HepG2 (cell line): ENCODE measurements around the gene SF3B6. TPM values are rescaled to one million over a fixed set of nuclear protein-coding genes. Genes with fewer than 3 reads are reported as not detected.

Experiments
- ARID3A ChIP-seq: IDR thresholded peaks from 2 replicates; pipeline ENCODE4 v1.6.1; 2012; ENCODE audit warnings: low read depth, low read length, improper control_type of control experiment
- CAMTA2 ChIP-seq: sonication (generic); formaldehyde crosslinking; IDR thresholded peaks from 2 replicates; pipeline ENCODE4 v1.4.0; 2020; ENCODE audit warnings: mild to moderate bottlenecking, missing genetic modification reagents, borderline replicate concordance
- CSRNP2 ChIP-seq: sonication (generic); formaldehyde crosslinking; conservative IDR thresholded peaks from 2 replicates; pipeline ENCODE4 v1.8.0; 2022; ENCODE audit warnings: low read depth, missing genetic modification reagents
- FOXO4 ChIP-seq: sonication (generic); formaldehyde crosslinking; conservative IDR thresholded peaks from 2 replicates; pipeline ENCODE4 v1.8.1; 2023; ENCODE audit warnings: missing genetic modification reagents
- GRHL1 ChIP-seq: sonication (generic); formaldehyde crosslinking; conservative IDR thresholded peaks from 2 replicates; pipeline ENCODE4 v1.8.0; 2022; ENCODE audit warnings: missing genetic modification reagents
- HMGA1 ChIP-seq: sonication (generic); formaldehyde crosslinking; conservative IDR thresholded peaks from 2 replicates; pipeline ENCODE4 v1.4.0; 2020; ENCODE audit warnings: missing genetic modification reagents
- HOXA3 ChIP-seq: sonication (generic); formaldehyde crosslinking; IDR thresholded peaks from 2 replicates; pipeline ENCODE4 v1.5.0; 2020; ENCODE audit warnings: missing genetic modification reagents
- IRF1 ChIP-seq: sonication (generic); formaldehyde crosslinking; IDR thresholded peaks from 2 replicates; pipeline ENCODE4 v1.4.0; 2020; ENCODE audit warnings: low read depth, mild to moderate bottlenecking, missing genetic modification reagents
- POGK ChIP-seq: sonication (generic); formaldehyde crosslinking; conservative IDR thresholded peaks from 2 replicates; pipeline ENCODE4 v1.8.0; 2022; ENCODE audit warnings: mild to moderate bottlenecking, moderate library complexity, missing genetic modification reagents
- RBFOX2 ChIP-seq: fragments of 200-400 bp; formaldehyde crosslinking; IDR thresholded peaks from 2 replicates; pipeline ENCODE4 v1.6.1; 2017; ENCODE audit warnings: low read depth, mild to moderate bottlenecking, low read length
- TIGD3 ChIP-seq: sonication (generic); formaldehyde crosslinking; IDR thresholded peaks from 2 replicates; pipeline ENCODE4 v1.5.1; 2020; ENCODE audit warnings: mild to moderate bottlenecking, missing genetic modification reagents, borderline replicate concordance
- ZMYM2 ChIP-seq: sonication (generic); formaldehyde crosslinking; IDR thresholded peaks from 2 replicates; pipeline ENCODE4 v1.8.0; 2022; ENCODE audit warnings: mild to moderate bottlenecking, missing genetic modification reagents
- ZNF713 ChIP-seq: sonication (generic); formaldehyde crosslinking; IDR thresholded peaks from 2 replicates; pipeline ENCODE4 v1.4.0; 2020; ENCODE audit warnings: mild to moderate bottlenecking, missing genetic modification reagents
- ZSCAN5A ChIP-seq: sonication (generic); formaldehyde crosslinking; IDR thresholded peaks from 2 replicates; pipeline ENCODE4 v1.8.0; 2022; ENCODE audit warnings: mild to moderate bottlenecking, missing genetic modification reagents, borderline replicate concordance
- polyA plus RNA-seq, 8 experiments: library from polyadenylated mRNA; depleted of rRNA in 3 of 8; stranded (reverse) in 7 of 8; unstranded in 1 of 8; fragments of >200 nt; fragmentation: Illumina TruSeq in 4 of 8; extraction: Trizol in 4 of 8; gene quantifications; 2 replicates each; pipeline versions ENCODE4 v1.2.1 to v1.2.3, GENCODE V29; 2011 to 2016; ENCODE audit warnings: low read depth in 4 of 8, missing spikeins in 1 of 8, mixed read lengths in 1 of 8; ENCODE audit not compliant: insufficient read depth in 1 of 8
- total RNA-seq, 5 experiments: library from RNA; depleted of rRNA; stranded (reverse); fragments of >200 nt; fragmentation: Illumina TruSeq; extraction: Trizol; gene quantifications; 2 replicates each; pipeline ENCODE4 v1.2.3, GENCODE V29; 2016; ENCODE audit warnings: low read depth in 1 of 5

Gene SF3B6
- total and polyA plus RNA-seq, 2 of the 13 experiments (the other 11 are each of a cell fraction or from before 2014, with no cell fraction given), result 177 to 182 TPM

- no peak for TF ChIP-seq ARID3A
- no peak; the same call in 1 of the 2 replicates for TF ChIP-seq ZSCAN5A
- TF ChIP-seq ZMYM2 (CRISPR knock-in tag), result 0 out of 2 replicates have a peak, but pooled peaks have one; percentile 59
- TF ChIP-seq CSRNP2, result no peak
- TF ChIP-seq POGK, result peak; percentile 96
- TF ChIP-seq TIGD3 (CRISPR knock-in tag), result peak; percentile 94; the same call in 1 of the 2 replicates
- TF ChIP-seq CAMTA2, result peak; percentile 64; the same call in 1 of the 2 replicates
- no peak for TF ChIP-seq HMGA1 (CRISPR knock-in tag)
- peak; percentile 93 for TF ChIP-seq RBFOX2
- TF ChIP-seq HOXA3 (CRISPR knock-in tag), result peak; percentile 73; the same call in 1 of the 2 replicates
- no peak for TF ChIP-seq FOXO4 (CRISPR knock-in tag)
- no peak; the same call in none of the 2 replicates for TF ChIP-seq IRF1 (CRISPR knock-in tag)
- peak; percentile 71; the same call in 1 of the 2 replicates for TF ChIP-seq ZNF713 (CRISPR knock-in tag)
- TF ChIP-seq GRHL1 (CRISPR knock-in tag), result no peak
Measured at GRCh38 chr2:24083567-24084385, 7.7 kb upstream of the SF3B6 start (continued).
